ENCODE measurements around the gene PTGDS. TPM values are rescaled to one million over a fixed set of nuclear protein-coding genes. Genes with fewer than 3 reads are reported as not detected.

Gene PTGDS
- total RNA-seq, 2 experiments from 2014 or later: 40.6 to 41.0 TPM

DNA sequence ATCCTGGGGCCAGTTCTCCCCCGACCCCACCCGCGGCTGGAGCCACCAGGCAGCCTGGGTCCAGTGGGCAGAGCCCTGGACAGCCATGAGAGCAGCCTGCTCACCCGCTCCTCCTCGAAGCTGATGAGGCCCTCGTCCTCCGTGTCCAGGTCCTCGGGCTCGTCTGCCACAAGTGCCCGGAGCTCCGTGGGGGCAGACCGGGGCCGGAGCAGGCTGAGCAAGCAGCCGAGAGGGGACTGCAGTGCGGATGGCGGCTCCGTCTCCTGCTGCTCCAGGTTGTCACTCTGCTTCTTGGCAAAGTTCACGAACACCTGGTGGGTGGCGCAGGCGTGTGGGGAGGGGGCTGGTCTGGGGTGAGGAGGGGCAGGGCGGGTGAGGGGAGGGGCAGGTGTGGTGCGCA is 31.0 kb downstream of the PTGDS start:
- no peak overlapping the region for H3K4me3 Mint-ChIP-seq
- no peaks in the 10 kb centered on the region for H3K4me1 ChIP-seq (ENCODE audit: insufficient read depth, low read length)
- no peak overlapping the region for H3K4me3 ChIP-seq (ENCODE audit: low read length)
- intact Hi-C loops (cut with DNase I, micrococcal nuclease): no loop called here
- no peaks in the 10 kb centered on the region for H3K27me3 Mint-ChIP-seq
- ATAC-seq (ENCODE audit: poor library complexity) (no peak), DNase-seq (no peak)
- ChIA-PET CTCF (no interaction called here), POLR2A (no interaction called here)
- no peaks in the 10 kb centered on the region for H3K27me3 ChIP-seq (ENCODE audit: control insufficient read depth in 1 of 2, insufficient read depth in 2 of 2, low read length in 2 of 2)
- no peaks in the 10 kb centered on the region for H3K9me3 ChIP-seq (ENCODE audit: control insufficient read depth in 1 of 2, insufficient read depth in 1 of 2, low read length in 2 of 2)
- no peak overlapping the region for H3K27ac ChIP-seq (ENCODE audit: low read depth in 1 of 2, low read length in 2 of 2)
- H3K36me3 ChIP-seq (ENCODE audit: insufficient read depth, low read length): peaks cover 27% of the 10 kb centered on the region
- no peaks in the 10 kb centered on the region for H3K4me1 Mint-ChIP-seq (ENCODE audit: low read depth)
- H3K9me3 Mint-ChIP-seq: no peaks in the 10 kb centered on the region
- no peak overlapping the region for H3K27ac Mint-ChIP-seq
- TF ChIP-seq, protein P1, sequence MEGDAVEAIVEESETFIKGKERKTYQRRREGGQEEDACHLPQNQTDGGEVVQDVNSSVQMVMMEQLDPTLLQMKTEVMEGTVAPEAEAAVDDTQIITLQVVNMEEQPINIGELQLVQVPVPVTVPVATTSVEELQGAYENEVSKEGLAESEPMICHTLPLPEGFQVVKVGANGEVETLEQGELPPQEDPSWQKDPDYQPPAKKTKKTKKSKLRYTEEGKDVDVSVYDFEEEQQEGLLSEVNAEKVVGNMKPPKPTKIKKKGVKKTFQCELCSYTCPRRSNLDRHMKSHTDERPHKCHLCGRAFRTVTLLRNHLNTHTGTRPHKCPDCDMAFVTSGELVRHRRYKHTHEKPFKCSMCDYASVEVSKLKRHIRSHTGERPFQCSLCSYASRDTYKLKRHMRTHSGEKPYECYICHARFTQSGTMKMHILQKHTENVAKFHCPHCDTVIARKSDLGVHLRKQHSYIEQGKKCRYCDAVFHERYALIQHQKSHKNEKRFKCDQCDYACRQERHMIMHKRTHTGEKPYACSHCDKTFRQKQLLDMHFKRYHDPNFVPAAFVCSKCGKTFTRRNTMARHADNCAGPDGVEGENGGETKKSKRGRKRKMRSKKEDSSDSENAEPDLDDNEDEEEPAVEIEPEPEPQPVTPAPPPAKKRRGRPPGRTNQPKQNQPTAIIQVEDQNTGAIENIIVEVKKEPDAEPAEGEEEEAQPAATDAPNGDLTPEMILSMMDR (IDR thresholded peaks at IDR 0.05): no peak
- H3K36me3 Mint-ChIP-seq (ENCODE audit: low read depth): peaks cover 5% of the 10 kb centered on the region

DNA sequence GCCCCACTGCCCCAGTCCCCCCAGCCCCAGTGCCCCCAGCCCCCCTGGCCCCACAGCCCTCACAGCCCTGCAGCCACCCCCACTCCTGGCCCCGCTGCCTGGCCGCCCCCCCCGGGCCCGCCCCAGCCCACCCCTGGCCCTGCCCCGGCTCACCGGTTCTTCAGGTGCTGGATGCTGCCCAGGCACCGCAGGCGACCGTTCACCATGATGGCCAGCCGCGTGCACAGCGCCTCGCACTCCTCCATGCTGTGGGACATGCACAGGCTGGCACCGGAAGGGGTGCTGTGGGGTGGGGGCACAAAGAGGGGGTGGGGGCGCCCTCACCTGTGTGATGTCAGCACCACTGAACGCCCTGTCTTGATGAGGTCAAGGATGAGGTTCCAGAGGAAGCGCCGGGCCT is 31.9 kb downstream of the PTGDS start:
- peaks cover 31% of the 10 kb centered on the region for H3K36me3 ChIP-seq (ENCODE audit: insufficient read depth, low read length)
- POLR2A ChIA-PET: no interaction called here
- no peaks in the 10 kb centered on the region for H3K9me3 Mint-ChIP-seq
- H3K27ac Mint-ChIP-seq: no peak overlapping the region
- intact Hi-C loops (cut with DNase I, micrococcal nuclease): no loop called here
- no peaks in the 10 kb centered on the region for H3K27me3 ChIP-seq (ENCODE audit: control insufficient read depth in 1 of 2, insufficient read depth in 2 of 2, low read length in 2 of 2)
- TF ChIP-seq, protein P1 (IDR thresholded peaks at IDR 0.05): no peak
- no peaks in the 10 kb centered on the region for H3K9me3 ChIP-seq (ENCODE audit: control insufficient read depth in 1 of 2, insufficient read depth in 1 of 2, low read length in 2 of 2)
- DNase-seq: no peak
- no peak overlapping the region for H3K27ac ChIP-seq (ENCODE audit: low read depth in 1 of 2, low read length in 2 of 2)
- no peaks in the 10 kb centered on the region for H3K27me3 Mint-ChIP-seq
- no peaks in the 10 kb centered on the region for H3K4me1 ChIP-seq (ENCODE audit: insufficient read depth, low read length)
- no peak overlapping the region for H3K4me3 Mint-ChIP-seq
- ATAC-seq (ENCODE audit: poor library complexity): no peak
- no peaks in the 10 kb centered on the region for H3K4me1 Mint-ChIP-seq (ENCODE audit: low read depth)
- H3K4me3 ChIP-seq (ENCODE audit: low read length): no peak overlapping the region
- CTCF ChIA-PET: no interaction called here
- H3K36me3 Mint-ChIP-seq (ENCODE audit: low read depth): peaks cover 5% of the 10 kb centered on the region

DNA sequence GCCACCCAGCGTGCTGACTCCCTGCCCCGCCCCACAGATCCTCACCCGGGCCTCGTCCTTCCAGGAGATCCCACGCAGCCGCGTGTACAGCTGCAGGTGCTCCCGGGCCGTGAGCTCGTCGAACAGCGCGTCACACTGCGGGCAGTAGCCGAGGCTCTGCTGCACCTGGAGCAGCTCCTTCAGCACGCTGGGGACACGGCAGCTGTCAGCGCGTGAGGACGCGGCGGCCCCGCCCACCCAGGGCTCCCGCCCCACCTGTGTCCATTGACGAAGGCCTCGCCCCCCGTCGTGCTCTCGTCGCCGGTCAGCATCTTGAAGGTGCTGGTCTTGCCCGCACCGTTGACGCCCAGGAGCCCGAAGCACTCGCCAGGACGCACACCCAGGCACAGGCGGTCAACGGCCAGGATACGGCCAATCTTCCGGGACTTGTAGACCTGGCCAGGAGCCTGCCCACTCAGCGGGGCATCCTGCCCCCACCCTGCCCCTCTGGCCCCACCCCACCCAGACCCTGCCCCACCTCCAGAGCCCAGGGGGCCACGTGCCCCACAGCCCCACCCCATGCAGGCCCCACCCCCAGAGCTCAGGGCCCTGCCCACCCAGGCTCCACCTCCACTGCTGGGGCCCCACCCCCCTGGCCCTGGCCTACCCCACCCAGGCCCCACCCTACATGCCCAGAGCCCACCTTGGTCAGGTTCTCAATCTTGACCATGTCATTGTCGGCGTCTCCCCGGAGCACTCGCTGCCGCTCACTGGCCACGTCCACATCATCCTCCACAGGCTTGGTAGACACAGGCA is 32.8 kb downstream of the PTGDS start:
- ChIA-PET CTCF (no interaction called here), POLR2A (no interaction called here)
- intact Hi-C loops (cut with DNase I, micrococcal nuclease): no loop called here
- peaks cover 5% of the 10 kb centered on the region for H3K36me3 Mint-ChIP-seq (ENCODE audit: low read depth)
- Histone ChIP-seq H3K4me1 (ENCODE audit: insufficient read depth, low read length) (no peaks in the 10 kb centered on the region), H3K9me3 (ENCODE audit: control insufficient read depth in 1 of 2, insufficient read depth in 1 of 2, low read length in 2 of 2) (no peaks in the 10 kb centered on the region), H3K4me3 (ENCODE audit: low read length) (no peak overlapping the region), H3K36me3 (ENCODE audit: insufficient read depth, low read length) (peaks cover 39% of the 10 kb centered on the region), H3K27me3 (ENCODE audit: control insufficient read depth in 1 of 2, insufficient read depth in 2 of 2, low read length in 2 of 2) (no peaks in the 10 kb centered on the region), H3K27ac (ENCODE audit: low read depth in 1 of 2, low read length in 2 of 2) (no peak overlapping the region)
- no peak overlapping the region for H3K4me3 Mint-ChIP-seq
- no peaks in the 10 kb centered on the region for H3K27me3 Mint-ChIP-seq
- no peak for DNase-seq
- TF ChIP-seq, protein P1 (IDR thresholded peaks at IDR 0.05): no peak
- no peak overlapping the region for H3K27ac Mint-ChIP-seq
- H3K9me3 Mint-ChIP-seq: no peaks in the 10 kb centered on the region
- no peak for ATAC-seq (ENCODE audit: poor library complexity)
- no peaks in the 10 kb centered on the region for H3K4me1 Mint-ChIP-seq (ENCODE audit: low read depth)

All from CD4-positive, alpha-beta T cell (primary cell).